Liver (tissue), 3 donors: Measurements from ENCODE around the gene SLC30A1.

Experiments
- ATF3 ChIP-seq: IDR thresholded peaks from 2 replicates; pipeline ENCODE4 v1.6.1; 2016; ENCODE audit warnings: antibody characterized with exemption
- CTCF ChIP-seq: fragments of 150-350 bp; IDR thresholded peaks from 2 replicates; pipeline ENCODE4 v1.5.1; 2017; ENCODE audit warnings: improper control_type of control experiment, low read depth, low read length; ENCODE audit not compliant: missing input control
- FOXA1 ChIP-seq: IDR thresholded peaks from 2 replicates; pipeline ENCODE4 v1.6.1; 2016; ENCODE audit warnings: antibody characterized with exemption
- GABPA ChIP-seq, 2 donors: IDR thresholded peaks in 1 of 2; conservative IDR thresholded peaks in 1 of 2; 2 replicates each; pipeline ENCODE4 v1.6.1; 2016; ENCODE audit warnings: antibody characterized with exemption in 2 of 2, mild to moderate bottlenecking in 1 of 2, moderate library complexity in 1 of 2
- JUND ChIP-seq, 2 donors: IDR thresholded peaks; 2 replicates each; pipeline ENCODE4 v1.6.1; 2016; ENCODE audit warnings: antibody characterized with exemption in 2 of 2
- MAX ChIP-seq: IDR thresholded peaks from 2 replicates; pipeline ENCODE4 v1.6.1; 2016; ENCODE audit warnings: antibody characterized with exemption
- REST ChIP-seq: IDR thresholded peaks from 2 replicates; pipeline ENCODE4 v1.6.1; 2016; ENCODE audit warnings: antibody characterized with exemption, mild to moderate bottlenecking
- SP1 ChIP-seq: IDR thresholded peaks from 2 replicates; pipeline ENCODE4 v1.6.1; 2018; ENCODE audit warnings: antibody characterized with exemption, mild to moderate bottlenecking
- TAF1 ChIP-seq: conservative IDR thresholded peaks from 2 replicates; pipeline ENCODE4 v1.6.1; 2016; ENCODE audit warnings: antibody characterized with exemption, mild to moderate bottlenecking
- YY1 ChIP-seq: IDR thresholded peaks from 2 replicates; pipeline ENCODE4 v1.6.1; 2016; ENCODE audit warnings: antibody characterized with exemption, mild to moderate bottlenecking
- ZBTB33 ChIP-seq: IDR thresholded peaks from 2 replicates; pipeline ENCODE4 v1.6.1; 2016; ENCODE audit warnings: antibody characterized with exemption
- donor health status: healthy.
- donor health status: healthy.

- TF ChIP-seq CTCF (no peak), TAF1 (no peak), ATF3 (no peak), SP1 (no peak), JUND (IDR thresholded peaks at IDR 0.05) (no peak), GABPA (IDR thresholded peaks at IDR 0.05 in 1 of 2, conservative IDR thresholded peaks at IDR 0.05 in 1 of 2) (no peak), REST (no peak), ZBTB33 (no peak), YY1 (no peak), FOXA1 (no peak), MAX (no peak)
These were observed 35.7 kb upstream of the SLC30A1 start for GRCh38 chr1:211614615-211615014.
